ENCODE measurements around the gene ZDHHC5. TPM values are rescaled to one million over a fixed set of nuclear protein-coding genes. Genes with fewer than 3 reads are reported as not detected.

ZDHHC5 gene
- total and polyA plus RNA-seq, 4 donors, result 28.7 to 63.2 (median 42.9) TPM

DNA sequence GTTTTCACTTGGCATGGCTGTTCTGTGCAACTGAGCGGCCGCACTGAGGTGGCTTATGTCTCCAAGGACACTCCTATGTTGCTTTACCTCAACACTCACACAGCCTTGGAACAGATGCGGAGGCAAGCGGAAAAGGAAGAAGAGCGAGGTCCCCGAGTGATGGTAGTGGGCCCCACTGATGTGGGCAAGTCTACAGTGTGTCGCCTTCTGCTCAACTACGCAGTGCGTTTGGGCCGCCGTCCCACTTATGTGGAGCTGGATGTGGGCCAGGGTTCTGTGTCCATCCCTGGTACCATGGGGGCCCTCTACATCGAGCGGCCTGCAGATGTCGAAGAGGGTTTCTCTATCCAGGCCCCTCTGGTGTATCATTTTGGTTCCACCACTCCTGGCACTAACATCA is 8.2 kb upstream of the ZDHHC5 start:
- WGBS, 2 donors, result 94 to 98% methylated on average over 14 of the region's 14 CpGs
- H3K27ac ChIP-seq (ENCODE audit: low read depth in 1 of 2, low read length in 1 of 2), result no peak overlapping the region
- no peak for ATAC-seq (ENCODE audit: insufficient read depth, low FRiP score)
- H3K27me3 ChIP-seq (ENCODE audit: control insufficient read depth in 3 of 3, insufficient read depth in 3 of 3, low read length in 2 of 3), result no peaks in the 10 kb centered on the region
- peaks cover 15 to 22% (median 20%) of the 10 kb centered on the region in 4 donors for H3K36me3 ChIP-seq (ENCODE audit: control insufficient read depth in 4 of 4, insufficient read depth in 4 of 4, low read length in 4 of 4)
- no peak overlapping the region for H3K9ac ChIP-seq (ENCODE audit: insufficient read depth in 1 of 2, low read length in 2 of 2)
- no peak overlapping the region for H3K4me3 ChIP-seq
- H3K9me3 ChIP-seq (ENCODE audit: control insufficient read depth in 4 of 4, insufficient read depth in 3 of 4, low read length in 3 of 4), result no peaks in the 10 kb centered on the region
- no peak for DNase-seq
- TF ChIP-seq, protein P1, sequence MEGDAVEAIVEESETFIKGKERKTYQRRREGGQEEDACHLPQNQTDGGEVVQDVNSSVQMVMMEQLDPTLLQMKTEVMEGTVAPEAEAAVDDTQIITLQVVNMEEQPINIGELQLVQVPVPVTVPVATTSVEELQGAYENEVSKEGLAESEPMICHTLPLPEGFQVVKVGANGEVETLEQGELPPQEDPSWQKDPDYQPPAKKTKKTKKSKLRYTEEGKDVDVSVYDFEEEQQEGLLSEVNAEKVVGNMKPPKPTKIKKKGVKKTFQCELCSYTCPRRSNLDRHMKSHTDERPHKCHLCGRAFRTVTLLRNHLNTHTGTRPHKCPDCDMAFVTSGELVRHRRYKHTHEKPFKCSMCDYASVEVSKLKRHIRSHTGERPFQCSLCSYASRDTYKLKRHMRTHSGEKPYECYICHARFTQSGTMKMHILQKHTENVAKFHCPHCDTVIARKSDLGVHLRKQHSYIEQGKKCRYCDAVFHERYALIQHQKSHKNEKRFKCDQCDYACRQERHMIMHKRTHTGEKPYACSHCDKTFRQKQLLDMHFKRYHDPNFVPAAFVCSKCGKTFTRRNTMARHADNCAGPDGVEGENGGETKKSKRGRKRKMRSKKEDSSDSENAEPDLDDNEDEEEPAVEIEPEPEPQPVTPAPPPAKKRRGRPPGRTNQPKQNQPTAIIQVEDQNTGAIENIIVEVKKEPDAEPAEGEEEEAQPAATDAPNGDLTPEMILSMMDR (IDR thresholded peaks at IDR 0.05; ENCODE audit: control extremely low read depth, extremely low read depth), result no peak
- H3K4me1 ChIP-seq (ENCODE audit: control insufficient read depth in 5 of 5, insufficient read depth in 5 of 5, low read length in 5 of 5), result peaks cover 0 to 9% (median 2%) of the 10 kb centered on the region in 5 donors

DNA sequence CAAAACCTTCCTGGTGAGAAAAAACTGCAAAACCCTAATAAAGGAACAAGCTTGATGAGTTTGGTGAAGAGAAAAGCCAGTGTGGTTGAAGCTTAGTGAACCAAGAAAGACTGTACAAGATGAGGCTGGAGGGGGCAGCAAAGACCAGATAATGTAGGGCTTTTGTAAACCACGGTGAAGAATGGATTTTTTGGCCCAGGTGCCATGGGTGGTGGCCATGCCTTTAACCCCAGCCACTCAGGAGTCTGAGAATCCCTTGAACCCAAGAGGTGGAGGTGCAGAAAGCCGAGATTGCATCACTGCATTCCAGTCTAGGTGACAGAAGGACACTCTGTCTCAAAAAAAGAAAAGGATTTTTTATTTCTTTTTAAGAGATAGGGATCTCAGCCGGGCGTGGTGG is 5.0 kb upstream of the ZDHHC5 start:
- 68 to 77% methylated on average over 4 of the region's 4 CpGs for WGBS, 2 donors
- H3K4me1 ChIP-seq (ENCODE audit: control insufficient read depth in 5 of 5, insufficient read depth in 5 of 5, low read length in 5 of 5), result peaks cover 0 to 11% (median 2%) of the 10 kb centered on the region in 5 donors
- peaks cover 15 to 22% (median 20%) of the 10 kb centered on the region in 4 donors for H3K36me3 ChIP-seq (ENCODE audit: control insufficient read depth in 4 of 4, insufficient read depth in 4 of 4, low read length in 4 of 4)
- no peaks in the 10 kb centered on the region for H3K9me3 ChIP-seq (ENCODE audit: control insufficient read depth in 4 of 4, insufficient read depth in 3 of 4, low read length in 3 of 4)
- DNase-seq, result no peak
- no peak overlapping the region for H3K4me3 ChIP-seq
- H3K27ac ChIP-seq (ENCODE audit: low read depth in 1 of 2, low read length in 1 of 2), result no peak overlapping the region
- ATAC-seq (ENCODE audit: insufficient read depth, low FRiP score), result no peak
- H3K9ac ChIP-seq (ENCODE audit: insufficient read depth in 1 of 2, low read length in 2 of 2), result no peak overlapping the region
- no peaks in the 10 kb centered on the region for H3K27me3 ChIP-seq (ENCODE audit: control insufficient read depth in 3 of 3, insufficient read depth in 3 of 3, low read length in 2 of 3)
- TF ChIP-seq, protein P1 (IDR thresholded peaks at IDR 0.05; ENCODE audit: control extremely low read depth, extremely low read depth), result no peak

DNA sequence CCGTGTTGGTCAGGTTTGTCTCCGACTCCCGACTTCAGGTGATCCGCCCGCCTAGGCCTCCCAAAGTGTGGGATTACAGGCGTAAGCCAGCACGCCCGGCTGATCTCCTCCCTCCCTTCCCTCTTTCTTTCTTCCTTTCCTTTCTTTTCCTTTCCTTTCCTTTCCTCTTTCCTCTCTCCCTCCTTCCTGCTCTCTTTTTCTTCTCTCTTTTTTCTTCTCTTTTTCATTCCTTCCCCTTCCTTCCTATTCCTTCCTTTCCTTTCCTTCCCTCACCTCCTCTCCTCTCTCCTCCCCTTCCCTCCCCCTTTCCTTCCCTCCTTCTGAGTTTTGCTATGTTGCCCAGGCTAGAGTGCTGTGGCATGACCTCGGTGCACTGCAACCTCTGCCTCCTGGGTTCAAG is 3.9 kb upstream of the ZDHHC5 start:
- TF ChIP-seq, protein P1 (IDR thresholded peaks at IDR 0.05; ENCODE audit: control extremely low read depth, extremely low read depth), result no peak
- Histone ChIP-seq H3K4me3 (no peak overlapping the region), H3K4me1 (ENCODE audit: control insufficient read depth in 5 of 5, insufficient read depth in 5 of 5, low read length in 5 of 5) (peaks cover 0 to 9% (median 0%) of the 10 kb centered on the region in 5 donors), H3K27ac (ENCODE audit: low read depth in 1 of 2, low read length in 1 of 2) (no peak overlapping the region), H3K9ac (ENCODE audit: insufficient read depth in 1 of 2, low read length in 2 of 2) (no peak overlapping the region), H3K9me3 (ENCODE audit: control insufficient read depth in 4 of 4, insufficient read depth in 3 of 4, low read length in 3 of 4) (no peaks in the 10 kb centered on the region), H3K36me3 (ENCODE audit: control insufficient read depth in 4 of 4, insufficient read depth in 4 of 4, low read length in 4 of 4) (peaks cover 15 to 22% (median 20%) of the 10 kb centered on the region in 4 donors), H3K27me3 (ENCODE audit: control insufficient read depth in 3 of 3, insufficient read depth in 3 of 3, low read length in 2 of 3) (no peaks in the 10 kb centered on the region)
- 84 to 88% methylated on average over 9 of the region's 9 CpGs for WGBS, 2 donors
- ATAC-seq (ENCODE audit: insufficient read depth, low FRiP score), result no peak
- no peak for DNase-seq
